ENCODE data around the gene APOO.

Gene APOO

GRCh38 chrX:23907498-23908218, at the start of gene APOO, which contains the start of gene CXorf58:
TSS of gene APOO (minus strand) at chrX:23907938. CDS start at chrX:23907702, 236 bp downstream.
TSS of gene CXorf58 (plus strand) at chrX:23908006. CDS start at chrX:23910303, 2,297 bp downstream.
- DNase-seq = peak; percentile 92

GRCh38 chrX:23954396-23954795, 46.7 kb upstream of the APOO start:
- no peak for DNase-seq

- DNase-seq = no peak
These were observed 46.2 kb upstream of the APOO start for GRCh38 chrX:23953908-23954269.

- DNase-seq = peak; percentile 26
These were observed 45.5 kb upstream of the APOO start for GRCh38 chrX:23952984-23953907.

- no peak for DNase-seq
These were observed 44.7 kb upstream of the APOO start for GRCh38 chrX:23952391-23952790.

- no peak for DNase-seq
These were observed 37.5 kb upstream of the APOO start for GRCh38 chrX:23945206-23945605.

- DNase-seq = no peak
These were observed 36.5 kb upstream of the APOO start for GRCh38 chrX:23944234-23944633.

GRCh38 chrX:23939203-23939602, 31.5 kb upstream of the APOO start:
- no peak for DNase-seq

GRCh38 chrX:23938690-23939089, 31.0 kb upstream of the APOO start:
- no peak for DNase-seq

- no peak for DNase-seq
These were observed 29.4 kb upstream of the APOO start for GRCh38 chrX:23937100-23937499.

GRCh38 chrX:23936180-23936579, 28.4 kb upstream of the APOO start:
- no peak for DNase-seq

GRCh38 chrX:23935106-23935505, 27.4 kb upstream of the APOO start:
- no peak for DNase-seq

- no peak for DNase-seq
These were observed 24.3 kb upstream of the APOO start for GRCh38 chrX:23932046-23932445.

GRCh38 chrX:23930894-23931604, 23.3 kb upstream of the APOO start:
- no peak for DNase-seq

- no peak for DNase-seq
These were observed 18.3 kb upstream of the APOO start for GRCh38 chrX:23926015-23926414.

- DNase-seq = no peak
These were observed 12.1 kb upstream of the APOO start for GRCh38 chrX:23919706-23920320.

GRCh38 chrX:23919148-23919547, 11.4 kb upstream of the APOO start:
- no peak for DNase-seq

GRCh38 chrX:23911126-23911835, 3.5 kb upstream of the APOO start:
- DNase-seq = no peak

- peak; percentile 15 for DNase-seq
These were observed 674 bp upstream of the APOO start for GRCh38 chrX:23908219-23909004.

- no peak for DNase-seq
These were observed 634 bp downstream of the APOO start for GRCh38 chrX:23907111-23907497.

GRCh38 chrX:23904096-23904495, 3.6 kb downstream of the APOO start:
- no peak for DNase-seq
